Left renal cortex interstitium (tissue), 4 donors: Measurements from ENCODE around the gene RBMS1. TPM values are rescaled to one million over a fixed set of nuclear protein-coding genes. Genes with fewer than 3 reads are reported as not detected.

Experiments used
- DNase-seq, 4 donors: peaks; one replicate each; pipeline ENCODE4 v3.0.0-alpha.2; 2013; ENCODE audit warnings: low read depth in 4 of 4, low spot score in 2 of 4, missing footprints in 1 of 4
- polyA plus RNA-seq, 4 donors: library from polyadenylated mRNA; unstranded; fragments of 120-200 nt; gene quantifications; one replicate each; pipeline ENCODE4 v1.2.1, GENCODE V29; 2013; ENCODE audit not compliant: insufficient read length in 4 of 4

The RBMS1 gene
- polyA plus RNA-seq, 4 donors: 112 to 160 (median 133) TPM

DNA sequence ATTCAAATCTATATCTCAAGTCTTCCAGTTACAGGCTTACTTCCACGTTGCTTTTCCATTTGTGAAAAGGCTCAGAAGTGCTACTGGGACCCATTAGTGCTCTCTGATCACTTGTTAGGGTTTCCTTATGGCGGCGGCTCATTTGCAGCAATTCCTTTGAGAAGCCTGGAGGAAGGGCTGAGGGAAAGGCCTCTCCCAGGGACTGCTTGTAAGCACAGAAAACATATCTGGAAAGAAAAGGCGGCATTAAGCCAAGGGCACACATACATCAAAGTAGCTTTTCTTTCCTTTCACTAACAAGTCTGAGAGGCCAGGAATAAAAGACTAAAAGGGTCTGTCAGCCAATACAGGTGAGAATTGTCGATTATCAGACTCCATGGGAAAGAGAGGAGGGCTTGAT is 254.2 kb downstream of the RBMS1 start:
- no peak for DNase-seq

DNA sequence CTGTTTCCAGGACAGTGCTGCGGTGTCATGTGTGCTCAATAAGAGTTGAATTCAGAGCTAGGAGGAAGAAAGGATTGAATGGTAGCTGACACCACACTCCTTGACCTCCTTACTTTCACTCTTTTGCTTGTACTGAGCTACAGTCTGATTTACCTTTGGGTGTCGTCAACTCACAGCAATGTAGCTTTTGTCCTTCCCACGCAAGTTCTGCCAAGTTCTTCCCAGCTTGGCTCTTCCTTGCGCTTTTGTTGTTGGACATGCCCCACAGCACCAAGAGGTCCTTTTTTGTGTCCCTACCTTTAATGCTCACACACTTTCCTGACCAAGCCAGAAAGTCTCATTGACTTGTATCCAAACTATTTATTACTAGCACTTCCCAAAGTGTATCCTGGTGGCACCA is 255.2 kb downstream of the RBMS1 start:
- DNase-seq: no peak

DNA sequence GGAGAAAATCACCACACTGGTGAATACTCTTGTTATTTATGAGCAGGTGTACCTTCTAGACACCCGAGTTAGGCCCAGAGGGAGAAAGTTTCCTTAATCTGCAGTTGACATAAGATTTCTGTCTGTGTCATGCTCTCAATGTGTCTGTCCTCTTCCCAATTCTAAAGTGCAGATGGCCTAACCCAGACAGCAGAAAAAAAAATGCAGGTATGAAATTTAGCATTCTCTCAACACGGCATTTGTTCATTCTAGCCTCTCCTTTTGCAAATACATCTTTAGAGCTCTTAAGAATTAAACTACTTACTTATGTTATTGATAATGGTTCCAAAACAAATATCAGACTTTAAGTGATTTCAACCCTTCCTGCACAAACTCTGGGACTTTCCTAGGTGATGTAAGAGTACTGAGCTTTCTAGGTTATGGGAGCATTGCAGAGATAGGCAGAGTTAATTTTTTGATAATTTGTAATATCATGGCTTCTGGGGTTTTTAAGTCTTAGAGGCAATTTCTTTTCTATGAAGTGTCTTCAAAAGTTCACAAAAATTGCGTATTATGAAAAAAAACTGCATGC is 260.6 kb downstream of the RBMS1 start:
- no peak for DNase-seq

DNA sequence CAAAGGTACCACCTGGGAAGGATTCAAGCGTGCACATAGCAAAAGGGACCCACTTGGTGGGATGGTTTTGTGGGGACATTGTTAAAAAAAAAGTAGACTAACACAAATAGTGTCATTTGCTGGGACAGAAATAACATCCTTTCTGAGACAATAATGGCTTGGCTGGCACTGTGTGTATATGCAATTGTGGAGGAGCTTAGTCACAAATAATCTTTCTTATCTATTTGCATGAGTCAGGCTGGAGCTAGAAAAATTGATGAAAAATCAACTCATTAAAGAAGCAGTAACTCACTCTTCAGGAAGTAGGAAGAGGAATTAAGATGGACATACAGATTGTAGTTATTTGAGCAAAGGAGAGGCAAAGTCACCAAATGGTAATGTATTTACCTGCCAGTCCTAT is 264.0 kb downstream of the RBMS1 start:
- DNase-seq: no peak

DNA sequence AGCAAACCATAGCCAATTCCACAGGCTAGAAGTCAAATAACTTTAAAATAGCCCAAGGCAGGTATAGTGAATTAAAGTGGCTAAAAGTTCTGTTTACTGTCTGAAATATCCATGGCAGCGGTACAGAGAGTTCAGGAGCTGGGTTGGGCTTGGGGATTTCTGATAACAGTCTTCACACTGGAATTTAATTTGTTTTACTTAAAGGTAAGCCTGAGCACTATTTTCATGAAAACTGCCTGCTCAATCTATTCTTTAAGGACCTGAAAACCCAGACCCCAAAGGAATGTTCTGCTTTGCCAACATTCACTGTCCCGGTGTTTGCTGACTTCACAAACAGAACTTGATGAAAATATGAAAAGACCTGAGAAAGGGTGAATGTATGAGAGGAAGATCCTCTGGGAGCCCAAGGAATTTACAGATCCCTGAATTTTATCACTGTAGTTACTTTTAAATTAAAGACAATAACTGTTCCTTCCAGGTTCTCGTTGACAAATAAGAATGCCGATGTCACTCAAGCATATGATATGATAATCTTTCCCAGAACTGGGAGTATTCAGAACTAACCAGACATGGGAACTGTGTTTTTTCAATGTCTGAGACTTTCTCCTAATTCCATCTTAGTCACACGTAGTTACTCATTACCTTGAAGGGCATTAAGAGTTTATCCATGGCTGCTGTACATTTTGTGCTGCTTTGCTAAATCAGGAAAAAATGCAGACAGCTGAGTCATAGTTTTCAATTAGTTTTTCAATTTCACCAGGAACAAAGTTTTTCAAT is 265.3 kb downstream of the RBMS1 start:
- no peak for DNase-seq

DNA sequence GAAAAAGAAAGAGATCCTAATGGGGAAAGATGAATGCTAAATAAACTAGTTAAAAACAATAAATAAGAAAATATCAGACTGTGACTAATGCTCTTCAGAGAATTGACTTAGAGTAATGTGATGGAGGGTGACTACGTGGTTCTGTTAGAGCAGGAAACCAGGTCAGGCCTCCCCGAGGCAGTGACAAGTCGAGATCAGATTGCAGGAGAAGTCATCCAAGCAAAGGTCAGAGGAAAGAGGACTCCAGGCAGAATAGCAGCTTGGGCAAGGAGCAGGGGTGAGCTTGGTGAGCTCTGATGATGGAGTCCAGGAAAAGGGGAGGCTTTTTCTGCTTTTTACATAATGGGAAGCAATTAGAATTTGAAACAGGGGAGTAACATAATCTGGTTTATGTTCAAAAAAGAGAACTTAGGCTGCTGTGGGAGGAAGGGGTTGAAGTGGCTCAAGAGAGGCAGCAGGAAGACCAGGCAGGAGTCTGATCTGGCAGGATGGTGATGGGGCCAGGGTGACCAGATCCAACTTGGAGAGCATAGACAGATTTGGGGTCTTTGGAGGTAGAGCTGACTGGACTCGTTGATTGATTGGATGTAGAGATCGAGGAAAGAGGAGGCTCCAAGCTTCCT is 266.2 kb downstream of the RBMS1 start:
- no peak for DNase-seq

DNA sequence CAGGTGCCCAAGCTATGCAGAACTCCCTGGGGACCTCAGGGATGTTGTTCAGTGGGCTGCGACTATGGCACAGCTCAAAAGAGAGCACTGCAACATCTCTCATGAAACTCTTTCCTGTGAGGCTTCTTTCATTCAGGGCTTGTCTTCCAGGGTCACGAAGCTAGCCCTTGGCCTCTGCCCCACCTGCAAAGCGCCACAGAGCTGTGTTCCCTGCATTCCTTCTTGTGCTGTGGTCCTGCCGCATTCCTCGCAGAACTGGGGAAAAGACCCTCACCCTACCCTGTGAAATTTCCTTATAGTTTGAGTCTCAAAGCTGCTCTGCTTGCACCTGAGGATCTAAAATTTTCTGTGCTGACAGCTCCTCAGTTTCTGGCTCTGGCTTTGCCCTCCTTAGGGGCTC is 267.2 kb downstream of the RBMS1 start:
- no peak for DNase-seq

DNA sequence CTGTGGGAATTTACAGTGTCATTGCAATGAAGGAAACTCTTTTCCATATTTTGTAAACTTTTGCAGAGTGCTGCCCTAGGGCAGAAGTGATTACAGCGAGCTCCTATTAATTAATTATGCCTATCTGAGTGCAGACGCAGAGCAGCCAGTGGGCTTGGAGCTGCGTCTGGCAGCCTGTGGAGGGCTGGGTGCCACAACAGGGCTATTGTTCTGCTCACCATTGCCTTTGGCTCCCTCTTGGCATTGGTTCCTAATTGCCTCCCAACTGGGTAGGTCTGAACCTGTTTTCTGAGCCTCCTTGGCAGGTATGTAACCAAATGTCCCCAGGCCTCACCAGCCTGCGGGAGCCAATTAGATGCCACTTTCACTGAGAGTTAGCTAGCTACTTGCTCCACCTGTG is 267.9 kb downstream of the RBMS1 start:
- no peak for DNase-seq

DNA sequence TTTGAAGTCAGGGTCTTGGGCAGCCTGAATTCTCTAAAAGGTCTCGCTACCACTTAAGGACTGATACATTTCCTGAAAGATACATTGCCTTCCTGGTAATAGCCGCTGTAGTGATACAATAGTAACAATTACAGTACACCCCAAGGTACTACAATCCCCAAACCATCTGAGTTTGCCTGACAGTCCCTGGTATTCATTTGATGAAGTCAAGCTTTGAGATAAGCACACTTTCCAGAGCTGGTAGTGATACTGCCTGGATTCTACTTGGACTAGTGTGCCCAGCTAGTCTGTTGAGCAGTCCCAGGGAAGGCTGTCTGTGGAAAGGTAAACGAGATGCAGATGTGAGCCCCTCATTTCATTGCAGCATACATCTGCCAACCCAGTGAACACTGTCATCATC is 269.1 kb downstream of the RBMS1 start:
- DNase-seq: no peak

DNA sequence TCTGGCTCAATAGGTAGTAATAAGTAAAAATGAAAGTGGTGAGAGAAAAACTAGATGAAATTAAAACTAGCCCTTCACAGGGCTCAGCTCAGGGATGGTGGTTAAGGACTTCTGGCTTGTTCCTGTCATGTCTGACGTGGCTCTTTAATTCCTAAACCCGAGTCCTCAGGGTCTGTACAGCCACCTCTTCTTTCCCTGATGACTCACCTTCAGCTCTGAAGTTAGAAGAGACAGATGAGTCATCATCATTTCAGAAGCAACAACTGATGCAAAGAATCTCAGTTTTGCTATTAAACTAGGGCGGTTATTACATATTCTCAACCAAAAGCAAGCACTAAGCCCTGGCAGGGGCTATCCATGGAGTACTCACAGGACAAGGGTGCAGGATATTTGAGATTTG is 269.5 kb downstream of the RBMS1 start:
- no peak for DNase-seq

DNA sequence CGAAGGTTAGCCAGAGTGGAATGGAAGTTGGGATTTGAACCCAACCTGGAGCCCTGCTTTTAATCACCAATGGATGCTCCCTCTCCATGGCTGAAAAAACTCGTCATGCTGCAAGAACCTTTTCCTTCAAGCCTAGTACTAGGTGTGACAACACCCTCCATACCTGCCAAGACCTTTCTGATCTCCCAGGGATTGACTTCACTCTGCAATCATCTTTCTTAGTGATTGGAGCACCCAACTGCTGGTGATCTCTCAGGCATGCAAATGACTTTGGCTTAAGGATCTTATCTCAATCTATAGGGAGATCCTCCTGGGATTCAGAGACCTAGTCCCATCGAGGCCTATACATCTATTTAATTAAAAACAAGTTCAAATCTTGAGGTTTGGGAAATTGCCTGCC is 270.0 kb downstream of the RBMS1 start:
- no peak for DNase-seq

DNA sequence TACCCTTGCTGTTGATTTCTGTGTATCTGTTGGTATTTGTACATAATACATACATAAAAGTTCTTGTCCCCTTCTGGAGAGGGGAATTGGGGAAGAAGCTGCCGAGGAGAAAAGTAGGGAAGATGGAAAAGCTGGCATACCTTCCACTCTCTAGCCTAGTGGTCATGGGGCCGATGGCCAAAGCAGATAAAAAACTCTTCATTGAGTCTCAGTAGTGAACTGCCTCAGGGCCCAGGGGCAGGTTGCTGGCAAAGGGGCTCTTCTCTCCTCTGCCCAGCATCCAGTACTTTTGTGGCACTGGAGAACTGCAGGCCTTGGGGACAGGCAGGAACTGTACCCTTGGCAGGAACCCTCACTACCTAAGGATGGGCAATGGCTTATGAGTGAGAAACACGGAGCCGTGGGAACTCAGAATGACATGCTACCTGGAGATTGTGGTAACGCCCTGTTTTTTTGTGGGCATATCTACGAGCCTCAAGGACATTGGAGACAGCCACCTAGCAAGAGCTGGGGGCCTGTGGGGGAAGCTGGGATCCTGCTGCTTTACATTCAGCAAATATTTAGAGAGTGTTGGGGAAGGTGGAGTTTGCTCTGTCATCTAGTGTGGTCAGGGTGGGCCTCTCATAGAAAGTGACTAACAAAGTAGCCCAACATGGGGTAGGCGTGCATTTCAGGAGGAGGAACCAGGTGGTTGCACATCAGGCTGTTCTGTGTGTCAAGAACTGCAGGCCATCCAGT is 270.9 kb downstream of the RBMS1 start:
- DNase-seq: no peak
